ENCODE data around the gene MOSPD3.

DNA sequence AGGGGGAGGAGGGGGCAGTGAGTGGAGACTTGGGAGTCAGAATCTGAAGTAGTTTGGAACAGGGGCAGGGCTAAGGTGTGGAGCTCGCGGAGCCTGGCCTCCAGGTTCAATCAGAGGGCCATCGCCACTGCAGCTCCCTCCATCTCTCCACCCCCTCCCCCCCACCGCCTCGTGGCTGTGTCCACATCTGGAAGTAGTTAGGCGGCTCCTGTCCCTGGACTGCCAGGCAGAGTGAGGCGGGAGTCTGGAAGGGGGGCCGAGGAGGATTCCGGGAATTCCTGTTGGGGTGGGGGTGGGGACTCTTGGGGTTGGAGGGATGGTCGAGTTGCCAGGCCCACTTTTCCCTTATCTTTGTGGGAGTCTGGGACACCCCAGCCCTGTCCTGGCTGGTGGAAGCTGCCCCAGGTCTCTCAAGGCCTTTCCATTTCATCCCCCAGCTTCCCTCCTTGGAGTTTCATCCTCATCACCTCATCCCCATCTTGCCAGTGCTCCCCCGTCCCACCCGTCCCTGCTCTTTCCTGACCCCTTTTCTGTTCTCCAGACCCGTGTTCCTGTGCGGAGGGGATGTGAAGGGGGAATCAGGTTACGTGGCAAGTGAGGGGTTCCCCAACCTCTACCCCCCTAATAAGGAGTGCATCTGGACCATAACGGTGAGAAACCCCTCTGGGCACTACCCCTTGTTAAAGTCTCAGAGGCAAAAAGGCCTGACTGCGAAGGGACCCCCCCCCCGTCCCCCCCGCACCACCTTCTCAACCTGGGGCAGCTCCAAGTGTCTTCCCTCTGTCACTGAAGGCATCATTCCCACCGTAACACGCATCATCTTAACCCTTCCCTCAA is 9.2 kb upstream of the MOSPD3 start:
- TF ChIP-seq CTCF (IDR thresholded peaks at IDR 0.05): no peak
- TF ChIP-seq POLR2AphosphoS5 (IDR thresholded peaks at IDR 0.05): peak in 1 of 3 donors; percentile 22
- TF ChIP-seq POLR2A (IDR thresholded peaks at IDR 0.05): no peak
- TF ChIP-seq EP300 (IDR thresholded peaks at IDR 0.05; ENCODE audit: low read depth): no peak
